Gastroesophageal sphincter (tissue), 3 donors: ENCODE results near the gene ARID1B.

Experiments used
- EP300 ChIP-seq: sonication (generic); formaldehyde crosslinking; IDR thresholded peaks from one replicate; pipeline ENCODE4 v1.6.1; 2017; ENCODE audit warnings: antibody characterized with exemption, mild to moderate bottlenecking
- POLR2A ChIP-seq, 2 donors: fragments of 450-650 bp; IDR thresholded peaks; one replicate each; pipeline ENCODE4 v1.6.1; 2017; ENCODE audit warnings: antibody characterized with exemption in 2 of 2, mild to moderate bottlenecking in 2 of 2, moderate library complexity in 1 of 2
- TF ChIP-seq, protein P1 (sequence below), 4 experiments: fragments of 200-600 bp in 2 of 4; fragments of 450-650 bp in 2 of 4; sonication (generic) in 1 of 4; IDR thresholded peaks; one replicate each; pipeline ENCODE4 v1.5.1; 2017 to 2019; ENCODE audit warnings: antibody characterized with exemption in 4 of 4, mild to moderate bottlenecking in 2 of 4, moderate library complexity in 2 of 4

DNA sequence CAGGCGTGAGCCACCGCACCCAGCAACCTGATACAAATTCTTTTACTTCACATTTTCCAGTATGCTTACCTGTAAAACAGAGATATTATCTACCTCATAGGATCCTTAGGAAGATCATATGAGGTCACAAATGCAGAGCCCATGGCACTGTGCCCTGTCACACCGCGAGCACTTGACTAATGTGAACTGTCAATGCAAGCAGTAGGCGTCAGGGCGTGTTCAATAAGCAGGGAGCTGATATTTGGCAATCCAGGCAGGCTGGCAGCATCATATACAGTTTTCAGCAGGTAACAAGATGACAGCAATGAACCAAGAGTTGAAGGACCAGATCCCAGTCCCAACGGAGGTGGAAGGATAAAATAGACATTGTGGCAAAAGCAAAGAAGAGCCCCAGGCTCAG is 14.6 kb upstream of the ARID1B start:
- TF ChIP-seq POLR2A (IDR thresholded peaks at IDR 0.05) (no peak), EP300 (no peak)
- TF ChIP-seq, protein P1, sequence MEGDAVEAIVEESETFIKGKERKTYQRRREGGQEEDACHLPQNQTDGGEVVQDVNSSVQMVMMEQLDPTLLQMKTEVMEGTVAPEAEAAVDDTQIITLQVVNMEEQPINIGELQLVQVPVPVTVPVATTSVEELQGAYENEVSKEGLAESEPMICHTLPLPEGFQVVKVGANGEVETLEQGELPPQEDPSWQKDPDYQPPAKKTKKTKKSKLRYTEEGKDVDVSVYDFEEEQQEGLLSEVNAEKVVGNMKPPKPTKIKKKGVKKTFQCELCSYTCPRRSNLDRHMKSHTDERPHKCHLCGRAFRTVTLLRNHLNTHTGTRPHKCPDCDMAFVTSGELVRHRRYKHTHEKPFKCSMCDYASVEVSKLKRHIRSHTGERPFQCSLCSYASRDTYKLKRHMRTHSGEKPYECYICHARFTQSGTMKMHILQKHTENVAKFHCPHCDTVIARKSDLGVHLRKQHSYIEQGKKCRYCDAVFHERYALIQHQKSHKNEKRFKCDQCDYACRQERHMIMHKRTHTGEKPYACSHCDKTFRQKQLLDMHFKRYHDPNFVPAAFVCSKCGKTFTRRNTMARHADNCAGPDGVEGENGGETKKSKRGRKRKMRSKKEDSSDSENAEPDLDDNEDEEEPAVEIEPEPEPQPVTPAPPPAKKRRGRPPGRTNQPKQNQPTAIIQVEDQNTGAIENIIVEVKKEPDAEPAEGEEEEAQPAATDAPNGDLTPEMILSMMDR (IDR thresholded peaks at IDR 0.05): no peak
